DLD1 (cell line): ENCODE results near the gene NXPH4.

ENCODE experiments used
- in situ Hi-C: cut with HindIII; loops from 2 replicates; pipeline ENCODE4 v1.10.0; 2017; ENCODE audit warnings: low sequenced_read_pairs

NXPH4 gene

DNA sequence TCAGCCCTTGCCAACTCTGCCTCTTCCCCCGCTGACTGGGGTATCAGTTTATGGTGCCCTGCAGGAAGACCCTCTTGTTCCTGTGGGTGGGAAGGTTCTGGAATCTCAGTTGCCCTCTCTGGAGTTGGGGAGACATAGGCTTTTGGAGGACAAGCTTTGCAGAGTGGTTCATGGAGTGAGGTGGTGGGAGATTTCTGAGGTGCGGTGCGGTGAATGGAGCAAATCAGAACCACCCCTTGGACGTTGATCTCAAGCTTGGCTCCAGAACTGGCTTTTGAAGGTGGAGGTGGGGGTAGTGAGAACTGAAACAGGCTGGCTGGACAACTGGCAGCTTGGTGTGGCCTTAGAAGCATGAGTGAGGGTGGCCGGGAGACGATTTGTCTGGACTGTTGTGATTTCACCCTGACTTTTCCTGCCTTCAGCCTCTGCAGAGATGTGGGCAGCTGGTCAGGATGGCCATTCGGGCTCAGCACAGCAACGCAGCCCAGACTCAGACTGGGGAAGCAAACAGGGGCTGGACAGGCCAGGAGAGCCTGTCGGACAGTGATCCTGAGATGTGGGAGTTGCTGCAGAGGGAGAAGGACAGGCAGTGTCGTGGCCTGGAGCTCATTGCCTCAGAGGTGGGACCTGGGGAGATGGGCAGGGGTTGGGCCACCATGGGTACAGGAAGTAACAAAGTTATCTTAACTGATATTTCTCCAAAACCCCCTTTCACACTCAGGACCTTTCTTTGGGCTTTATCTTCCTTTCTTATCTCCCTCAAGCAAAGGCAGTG, 14.0 kb downstream of the NXPH4 start:
- in situ Hi-C loops, result no loop called here

GRCh38 chr12:57231276-57232021, 14.9 kb downstream of the NXPH4 start:
- in situ Hi-C loops, result no loop called here

- in situ Hi-C loops, result no loop called here
Measured at GRCh38 chr12:57232156-57232756, 15.7 kb downstream of the NXPH4 start.

GRCh38 chr12:57233357-57234232, 17.0 kb downstream of the NXPH4 start:
- in situ Hi-C loops, result no loop called here

DNA sequence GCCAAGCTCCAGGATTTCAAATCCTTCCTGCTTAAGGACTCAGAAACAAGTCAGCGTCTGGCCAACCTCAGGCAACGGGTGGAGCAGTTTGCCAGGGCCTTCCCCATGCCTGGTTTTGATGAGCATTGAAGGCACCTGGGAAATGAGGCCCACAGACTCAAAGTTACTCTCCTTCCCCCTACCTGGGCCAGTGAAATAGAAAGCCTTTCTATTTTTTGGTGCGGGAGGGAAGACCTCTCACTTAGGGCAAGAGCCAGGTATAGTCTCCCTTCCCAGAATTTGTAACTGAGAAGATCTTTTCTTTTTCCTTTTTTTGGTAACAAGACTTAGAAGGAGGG, 17.6 kb downstream of the NXPH4 start:
- in situ Hi-C loops, result no loop called here

DNA sequence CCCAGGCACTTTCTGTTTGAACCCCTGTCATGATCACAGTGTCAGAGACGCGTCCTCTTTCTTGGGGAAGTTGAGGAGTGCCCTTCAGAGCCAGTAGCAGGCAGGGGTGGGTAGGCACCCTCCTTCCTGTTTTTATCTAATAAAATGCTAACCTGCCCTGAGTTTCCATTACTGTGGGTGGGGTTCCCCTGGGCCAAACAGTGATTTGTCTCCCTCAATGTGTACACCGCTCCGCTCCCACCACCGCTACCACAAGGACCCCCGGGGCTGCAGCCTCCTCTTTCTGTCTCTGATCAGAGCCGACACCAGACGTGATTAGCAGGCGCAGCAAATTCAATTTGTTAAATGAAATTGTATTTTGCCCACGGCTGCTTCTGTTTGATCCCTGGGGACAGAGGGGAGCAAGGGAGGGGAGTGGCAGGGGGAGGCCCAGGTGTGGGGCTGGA, 18.0 kb downstream of the NXPH4 start:
- in situ Hi-C loops, result no loop called here

- in situ Hi-C loops, result no loop called here
Measured at GRCh38 chr12:57235017-57235727, 18.6 kb downstream of the NXPH4 start.

GRCh38 chr12:57235728-57236131, 19.1 kb downstream of the NXPH4 start:
- in situ Hi-C loops, result no loop called here

- in situ Hi-C loops, result no loop called here
Measured at GRCh38 chr12:57236201-57236924, 19.8 kb downstream of the NXPH4 start.

DNA sequence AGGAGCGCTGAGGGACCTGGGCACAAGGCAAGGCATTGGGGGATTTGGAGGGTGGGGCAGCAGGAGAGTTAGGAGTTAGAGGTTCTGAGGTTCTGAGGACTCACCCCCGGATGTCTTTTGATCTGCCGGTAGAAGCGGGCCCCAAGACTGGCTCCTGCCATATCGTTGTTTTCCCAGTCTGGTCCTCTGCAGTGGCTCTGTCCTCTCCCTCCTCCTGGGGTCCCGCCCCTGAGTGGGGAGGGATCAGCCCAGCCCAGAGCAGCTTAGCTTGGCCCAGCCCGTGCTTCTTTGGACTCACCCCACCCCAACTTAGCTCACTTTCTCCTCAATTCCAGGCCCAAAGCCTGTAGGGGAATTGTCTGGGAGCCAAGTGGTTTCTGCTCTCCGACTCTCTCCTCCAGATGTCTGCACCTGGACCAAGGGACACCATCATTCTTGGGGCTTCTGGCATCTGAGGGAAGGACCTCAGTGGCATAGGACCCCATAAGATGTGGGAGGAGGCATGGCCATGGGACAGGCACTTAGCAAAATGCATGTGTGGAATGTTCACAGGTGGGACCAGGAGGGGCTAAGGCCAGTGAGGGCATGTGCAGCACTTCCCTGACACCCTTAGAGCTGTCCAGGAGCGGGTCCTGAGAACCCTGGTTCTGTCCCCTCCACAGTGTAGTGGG, 20.5 kb downstream of the NXPH4 start:
- in situ Hi-C loops, result no loop called here

DNA sequence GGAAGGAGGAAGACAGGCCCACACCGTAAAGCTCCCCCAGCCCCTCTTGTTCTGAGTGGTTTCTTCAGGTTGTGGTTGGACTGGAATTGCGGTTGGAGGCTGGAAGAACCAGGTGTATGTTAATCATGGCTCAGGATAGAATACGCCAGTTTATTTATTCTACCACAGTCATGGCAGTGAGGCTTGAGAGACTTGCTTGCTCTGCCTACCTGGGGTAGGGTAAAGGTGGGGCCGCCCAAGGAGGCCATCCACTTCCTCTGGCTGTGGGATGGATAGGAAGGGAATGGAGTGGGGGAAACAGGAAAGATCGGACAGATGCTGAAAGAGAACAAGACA, 21.0 kb downstream of the NXPH4 start:
- in situ Hi-C loops, result no loop called here

DNA sequence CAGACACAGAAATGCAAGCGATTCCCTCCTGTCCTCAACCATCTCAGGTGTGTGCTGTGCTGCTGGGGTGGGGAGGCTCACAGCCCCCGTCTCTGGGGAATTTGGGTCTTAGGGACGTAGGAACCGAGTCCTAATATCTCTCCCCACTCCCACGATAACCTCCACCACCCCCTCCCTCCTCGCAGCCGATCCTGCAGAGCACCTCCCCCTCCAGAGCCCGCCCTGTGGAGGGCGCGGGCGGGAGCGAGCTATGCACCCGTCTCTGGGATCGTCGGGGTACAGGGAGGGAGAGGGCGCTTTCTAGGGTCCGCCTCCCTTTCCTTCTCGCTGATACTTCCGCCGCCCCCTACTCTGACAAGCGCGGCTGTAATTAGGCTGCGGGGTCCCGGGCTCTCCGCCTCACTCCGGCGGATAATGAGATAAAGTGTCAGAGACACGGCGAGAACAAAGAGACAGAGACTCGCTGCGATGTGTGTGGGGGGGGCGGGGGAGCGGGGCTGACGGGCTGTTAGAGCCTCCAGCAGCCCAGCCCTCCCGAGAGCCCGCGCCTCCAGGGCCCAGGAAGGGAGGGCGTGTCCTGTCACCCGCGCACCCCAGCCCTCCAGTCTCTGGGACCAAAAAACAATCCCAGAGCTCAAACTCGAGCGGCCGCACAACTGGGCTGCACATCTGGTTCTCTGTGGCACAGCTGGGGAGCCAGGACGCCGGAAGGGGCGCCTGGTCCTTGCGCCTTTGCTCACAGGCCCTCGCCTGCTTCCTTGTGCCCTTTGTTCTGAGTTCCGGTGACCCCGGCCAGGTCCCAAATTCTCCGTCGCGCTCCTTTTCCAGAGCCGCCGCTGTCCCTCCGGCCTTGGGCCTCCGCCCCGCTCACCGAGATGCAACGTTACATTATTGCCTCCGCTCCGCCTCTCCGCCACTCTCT, 21.6 kb downstream of the NXPH4 start:
- in situ Hi-C loops, result no loop called here

DNA sequence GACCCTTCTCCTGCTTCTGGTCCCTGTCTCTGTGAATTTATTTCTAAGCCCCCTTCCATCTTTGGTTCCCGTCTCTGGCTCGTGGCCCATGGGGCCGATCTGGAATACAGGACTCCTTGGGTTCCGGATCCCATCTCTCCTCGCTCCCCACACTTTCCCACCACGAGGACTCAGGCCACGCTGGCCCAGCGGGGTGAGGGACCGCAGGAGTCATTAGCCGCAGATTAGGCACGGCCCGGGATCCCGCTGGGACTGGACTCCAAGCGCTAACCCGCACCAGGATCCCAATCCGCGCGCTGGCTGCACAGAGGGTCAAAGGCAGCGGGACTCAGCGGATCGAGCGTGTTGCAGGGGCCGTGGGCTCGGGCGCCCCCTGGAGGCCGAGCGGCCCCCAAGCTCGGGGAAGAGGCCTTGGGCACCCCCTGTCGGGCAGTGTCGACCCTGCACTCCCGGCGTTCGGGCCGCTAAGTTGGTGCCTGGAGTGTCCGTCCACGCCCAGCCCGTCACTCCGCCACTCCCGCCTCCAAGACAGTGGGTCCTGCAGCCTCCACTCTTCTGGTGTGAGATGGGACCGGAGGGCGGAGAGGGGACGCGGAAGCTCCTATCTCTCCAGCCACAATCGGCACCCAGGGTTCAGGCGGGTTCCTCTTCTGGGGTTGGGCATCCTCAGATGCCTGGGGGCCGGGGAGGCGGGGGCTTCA, 22.4 kb downstream of the NXPH4 start:
- in situ Hi-C loops, result no loop called here

- in situ Hi-C loops, result no loop called here
Measured at GRCh38 chr12:57239587-57240065, 23.0 kb downstream of the NXPH4 start.

- in situ Hi-C loops, result no loop called here
Measured at GRCh38 chr12:57240066-57240921, 23.7 kb downstream of the NXPH4 start.

- in situ Hi-C loops, result no loop called here
Measured at GRCh38 chr12:57240926-57241401, 24.4 kb downstream of the NXPH4 start.
